Neural progenitor cell (in vitro differentiated cells): ENCODE measurements around the gene THAP4.

ENCODE experiments used
- EZH2 ChIP-seq: fragments of 200-600 bp; sonication (generic); IDR thresholded peaks from 2 replicates; pipeline ENCODE4 v1.6.1; 2017; ENCODE audit warnings: antibody characterized with exemption, mild to moderate bottlenecking, moderate library complexity
- TF ChIP-seq, protein P1 (sequence below): fragments of 200-600 bp; sonication (generic); IDR thresholded peaks from 2 replicates; pipeline ENCODE4 v1.5.1; 2017; ENCODE audit warnings: antibody characterized with exemption, mild to moderate bottlenecking

DNA sequence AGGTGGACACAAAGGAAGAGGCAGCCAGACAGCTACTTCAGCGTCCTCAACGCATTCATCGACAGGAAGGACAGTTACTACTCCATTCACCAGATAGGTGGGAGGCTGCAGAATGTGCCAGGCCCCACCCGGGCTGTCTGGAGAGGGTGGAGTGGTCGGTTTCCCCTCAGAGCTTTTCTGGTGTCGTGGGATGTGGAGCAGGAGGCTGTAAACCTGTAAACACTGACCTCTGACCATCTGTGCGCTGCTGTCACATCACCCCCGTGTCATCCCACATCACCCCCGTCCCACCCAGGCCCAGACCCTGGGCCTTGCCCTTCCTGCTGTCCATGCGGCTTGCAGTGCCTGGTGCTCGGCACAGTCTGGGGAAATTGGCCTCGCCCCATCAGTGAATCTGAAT is 17.6 kb upstream of the THAP4 start:
- TF ChIP-seq, protein P1, sequence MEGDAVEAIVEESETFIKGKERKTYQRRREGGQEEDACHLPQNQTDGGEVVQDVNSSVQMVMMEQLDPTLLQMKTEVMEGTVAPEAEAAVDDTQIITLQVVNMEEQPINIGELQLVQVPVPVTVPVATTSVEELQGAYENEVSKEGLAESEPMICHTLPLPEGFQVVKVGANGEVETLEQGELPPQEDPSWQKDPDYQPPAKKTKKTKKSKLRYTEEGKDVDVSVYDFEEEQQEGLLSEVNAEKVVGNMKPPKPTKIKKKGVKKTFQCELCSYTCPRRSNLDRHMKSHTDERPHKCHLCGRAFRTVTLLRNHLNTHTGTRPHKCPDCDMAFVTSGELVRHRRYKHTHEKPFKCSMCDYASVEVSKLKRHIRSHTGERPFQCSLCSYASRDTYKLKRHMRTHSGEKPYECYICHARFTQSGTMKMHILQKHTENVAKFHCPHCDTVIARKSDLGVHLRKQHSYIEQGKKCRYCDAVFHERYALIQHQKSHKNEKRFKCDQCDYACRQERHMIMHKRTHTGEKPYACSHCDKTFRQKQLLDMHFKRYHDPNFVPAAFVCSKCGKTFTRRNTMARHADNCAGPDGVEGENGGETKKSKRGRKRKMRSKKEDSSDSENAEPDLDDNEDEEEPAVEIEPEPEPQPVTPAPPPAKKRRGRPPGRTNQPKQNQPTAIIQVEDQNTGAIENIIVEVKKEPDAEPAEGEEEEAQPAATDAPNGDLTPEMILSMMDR = no peak
- no peak for TF ChIP-seq EZH2
